GM15510 (cell line): ENCODE data around the gene ALDH3B2.
A peak's percentile ranks its signal among the peaks of the same experiment; 100 is the strongest.

Experiments
- POLR2A ChIP-seq: IDR thresholded peaks from 3 replicates; pipeline ENCODE4 v1.6.1; 2011; ENCODE audit warnings: borderline replicate concordance; ENCODE audit not compliant: insufficient read length; ENCODE audit errors: extremely low read depth

Gene ALDH3B2

GRCh38 chr11:67646535-67647336, 27.7 kb downstream of the ALDH3B2 start:
- peak; percentile 38 for TF ChIP-seq POLR2A

- no peak for TF ChIP-seq POLR2A
Measured at GRCh38 chr11:67645521-67646461, 28.6 kb downstream of the ALDH3B2 start.

DNA sequence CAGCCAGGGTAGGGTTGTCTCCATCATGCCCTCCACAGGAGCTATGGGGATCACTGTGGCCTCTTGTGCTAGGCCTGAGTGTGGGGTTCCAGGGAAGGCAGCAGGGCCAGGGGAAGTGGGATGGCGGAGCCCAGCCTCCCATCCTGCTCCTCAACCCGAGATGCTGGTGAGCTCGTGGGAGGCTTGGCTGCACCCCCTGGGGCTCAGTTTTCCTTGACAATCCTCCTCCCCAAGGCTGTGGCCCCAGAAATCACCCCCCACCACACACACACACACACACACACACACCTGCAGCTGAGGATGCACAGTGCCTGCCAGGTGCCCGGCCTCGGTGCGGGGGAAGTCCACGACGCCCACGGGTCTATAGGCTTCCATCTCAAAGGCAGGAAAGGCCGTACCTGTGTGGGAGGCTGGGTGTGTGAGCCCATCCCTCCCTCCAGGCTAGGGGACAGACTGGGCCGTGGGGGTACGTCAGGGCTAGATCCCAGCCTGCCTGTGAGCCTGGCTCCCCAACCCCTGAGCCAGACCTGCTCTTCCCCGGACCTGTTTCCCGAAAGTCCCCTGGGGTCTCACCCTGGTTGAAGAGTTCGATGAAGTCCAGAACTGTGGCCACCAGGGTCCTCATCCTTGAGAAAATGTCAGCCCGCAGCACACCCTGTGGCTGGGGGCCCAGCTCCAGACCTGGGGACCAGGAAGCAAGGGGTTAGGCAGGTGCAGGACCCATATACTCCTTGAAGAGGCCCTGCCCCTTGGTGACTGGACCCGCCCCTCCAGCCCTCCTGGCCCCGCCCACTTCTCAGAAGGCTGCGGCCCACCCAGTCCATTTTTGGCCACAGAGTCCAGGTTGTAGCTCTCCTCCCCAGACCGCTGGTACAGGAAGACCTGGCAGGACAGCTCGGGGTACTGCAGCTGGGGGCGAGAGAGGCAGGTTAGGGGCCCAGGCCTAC, 29.7 kb downstream of the ALDH3B2 start:
- peak; percentile 38 for TF ChIP-seq POLR2A

GRCh38 chr11:67644042-67644441, 30.4 kb downstream of the ALDH3B2 start:
- TF ChIP-seq POLR2A, result no peak

- TF ChIP-seq POLR2A, result no peak
Measured at GRCh38 chr11:67642173-67643120, 32.0 kb downstream of the ALDH3B2 start.

- TF ChIP-seq POLR2A, result no peak
Measured at GRCh38 chr11:67641338-67642172, 32.9 kb downstream of the ALDH3B2 start.

- TF ChIP-seq POLR2A, result no peak
Measured at GRCh38 chr11:67640758-67641337, 33.6 kb downstream of the ALDH3B2 start.

DNA sequence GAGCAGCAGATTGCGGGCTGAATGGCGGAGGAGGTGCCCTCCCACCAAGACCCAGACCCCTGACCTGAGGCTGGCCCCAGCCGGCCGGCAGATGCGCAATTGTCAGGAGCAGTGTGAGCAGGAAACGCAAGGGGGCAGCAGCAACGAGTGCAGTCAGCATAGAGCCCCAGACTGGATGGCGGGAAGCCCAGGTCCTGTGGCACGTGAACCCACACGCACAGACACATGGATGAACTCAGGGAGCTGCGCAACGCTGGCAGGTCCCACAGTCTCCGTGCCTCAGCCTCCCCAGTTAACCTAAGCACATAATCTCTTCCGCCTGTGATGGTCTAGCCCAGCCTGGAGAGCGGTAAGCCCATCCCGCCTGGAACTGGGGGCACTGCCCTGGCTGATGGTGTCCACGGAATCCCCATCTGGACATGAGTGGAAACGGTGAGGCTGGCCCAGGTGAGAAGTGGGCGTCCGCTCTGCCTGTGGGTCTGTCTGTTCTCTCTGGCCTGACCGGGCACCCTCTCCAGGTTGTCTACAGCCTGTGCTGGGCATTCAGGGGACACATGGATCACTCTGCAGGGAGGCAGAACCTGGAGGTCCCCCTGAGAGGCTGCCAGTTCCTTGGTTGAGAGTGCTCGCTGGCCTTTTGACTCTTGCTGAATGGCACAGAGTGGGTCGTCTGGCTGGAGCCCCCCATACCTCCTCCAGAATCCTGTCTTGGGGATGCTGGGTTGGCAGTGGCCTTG, 34.2 kb downstream of the ALDH3B2 start:
- no peak for TF ChIP-seq POLR2A

DNA sequence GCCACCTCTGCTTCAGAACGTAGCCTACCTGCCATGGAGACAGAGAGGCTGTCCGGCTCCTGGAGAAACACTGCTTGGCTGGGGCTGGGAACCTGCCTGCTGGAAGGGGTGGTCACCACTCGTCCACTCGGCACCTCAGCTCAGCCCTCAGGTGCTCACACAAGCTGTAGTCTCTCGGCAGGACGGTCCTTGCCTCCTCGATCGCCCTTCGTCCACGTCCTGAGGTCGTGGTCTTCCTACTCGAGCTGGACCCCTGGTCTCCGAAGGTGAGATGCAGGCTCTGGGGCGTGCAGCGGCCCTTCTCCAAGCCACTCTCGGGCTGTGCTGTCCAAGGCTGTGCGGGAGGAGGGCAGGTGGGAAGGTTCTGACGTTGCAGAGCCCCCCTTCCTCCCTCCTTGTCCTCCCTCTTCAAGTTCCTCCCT, 35.0 kb downstream of the ALDH3B2 start, which contains the start of gene TBX10:
Gene TBX10, minus strand, starts transcription at position 326 of the 422 bp plus-strand sequence. Its CDS starts 291 bp downstream, at position 35.
- TF ChIP-seq POLR2A, result no peak

GRCh38 chr11:67638535-67639437, 35.6 kb downstream of the ALDH3B2 start:
- no peak for TF ChIP-seq POLR2A
